ENCODE measurements around the gene SLC2A3.

Gene SLC2A3

DNA sequence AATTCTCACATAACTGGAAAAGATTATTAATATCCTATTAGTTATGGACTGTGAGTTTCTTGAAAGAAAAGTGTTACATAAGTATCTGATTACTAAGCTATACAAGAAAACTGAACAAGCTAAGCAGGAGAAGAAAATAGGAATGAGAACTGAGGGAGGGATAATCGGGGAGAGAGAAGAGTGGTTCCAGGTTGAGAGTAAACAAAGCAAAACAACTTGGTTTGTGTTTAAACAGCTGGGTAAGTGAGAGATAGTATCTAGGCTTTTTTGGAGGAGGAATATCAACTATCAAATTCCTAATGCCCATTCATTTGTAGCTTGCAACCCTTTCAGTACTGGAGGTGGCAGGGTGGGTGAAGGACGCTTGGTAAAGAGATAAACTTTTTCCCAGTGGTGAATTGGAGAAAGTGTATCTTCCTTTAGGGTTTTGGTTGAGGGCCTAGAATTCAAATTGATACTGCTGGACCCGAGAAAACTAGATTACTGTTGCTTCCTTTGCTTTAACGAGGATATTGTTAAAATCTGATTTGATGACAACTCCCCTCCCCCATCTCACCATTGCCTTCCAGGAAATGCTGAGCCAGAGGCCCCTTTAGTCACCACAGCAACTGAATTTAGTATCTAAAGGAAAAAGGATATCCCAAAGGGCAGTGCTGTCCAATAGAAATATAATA lies 2.0 kb upstream of the SLC2A3 start:
- Histone ChIP-seq H2AFZ (ENCODE audit: low read length) (no peak overlapping the region; the same call in 1 of the 2 replicates), H3K9me2 (replicated peaks; ENCODE audit: low read depth, low read length) (no peaks in the 10 kb centered on the region), H3K9me3 (ENCODE audit: insufficient read depth, low read depth, low read length) (no peaks in the 10 kb centered on the region), H3K36me3 (ENCODE audit: insufficient read depth, low read length) (peaks cover under 1% of the 10 kb centered on the region; the same call in 1 of the 2 replicates), H3K9ac (ENCODE audit: low read depth, low read length, poor library complexity, severe bottlenecking) (no peak overlapping the region), H3K27me3 (ENCODE audit: insufficient read depth, low read length, poor library complexity, severe bottlenecking) (no peaks in the 10 kb centered on the region), H4K20me1 (ENCODE audit: insufficient read depth, low read length, poor library complexity, severe bottlenecking) (peaks cover 1% of the 10 kb centered on the region), H3K4me2 (ENCODE audit: low read depth, low read length, poor library complexity, severe bottlenecking) (peak overlapping the region; percentile 53), H3K4me3 (ENCODE audit: low read length, poor library complexity, severe bottlenecking) (peak overlapping the region; percentile 9), H3K79me2 (ENCODE audit: insufficient read depth, low read length) (peaks cover 29% of the 10 kb centered on the region), H3K4me1 (ENCODE audit: insufficient read depth, low read length, poor library complexity, severe bottlenecking) (peaks cover 28% of the 10 kb centered on the region), H3F3A (ENCODE audit: low read depth) (no peaks in the 10 kb centered on the region)
- TF ChIP-seq, protein P1, sequence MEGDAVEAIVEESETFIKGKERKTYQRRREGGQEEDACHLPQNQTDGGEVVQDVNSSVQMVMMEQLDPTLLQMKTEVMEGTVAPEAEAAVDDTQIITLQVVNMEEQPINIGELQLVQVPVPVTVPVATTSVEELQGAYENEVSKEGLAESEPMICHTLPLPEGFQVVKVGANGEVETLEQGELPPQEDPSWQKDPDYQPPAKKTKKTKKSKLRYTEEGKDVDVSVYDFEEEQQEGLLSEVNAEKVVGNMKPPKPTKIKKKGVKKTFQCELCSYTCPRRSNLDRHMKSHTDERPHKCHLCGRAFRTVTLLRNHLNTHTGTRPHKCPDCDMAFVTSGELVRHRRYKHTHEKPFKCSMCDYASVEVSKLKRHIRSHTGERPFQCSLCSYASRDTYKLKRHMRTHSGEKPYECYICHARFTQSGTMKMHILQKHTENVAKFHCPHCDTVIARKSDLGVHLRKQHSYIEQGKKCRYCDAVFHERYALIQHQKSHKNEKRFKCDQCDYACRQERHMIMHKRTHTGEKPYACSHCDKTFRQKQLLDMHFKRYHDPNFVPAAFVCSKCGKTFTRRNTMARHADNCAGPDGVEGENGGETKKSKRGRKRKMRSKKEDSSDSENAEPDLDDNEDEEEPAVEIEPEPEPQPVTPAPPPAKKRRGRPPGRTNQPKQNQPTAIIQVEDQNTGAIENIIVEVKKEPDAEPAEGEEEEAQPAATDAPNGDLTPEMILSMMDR (conservative IDR thresholded peaks at IDR 0.05; ENCODE audit: low read length) = peak; percentile 29
- no peak for TF ChIP-seq EZH2phosphoT487 (IDR thresholded peaks at IDR 0.05; ENCODE audit: borderline replicate concordance)

DNA sequence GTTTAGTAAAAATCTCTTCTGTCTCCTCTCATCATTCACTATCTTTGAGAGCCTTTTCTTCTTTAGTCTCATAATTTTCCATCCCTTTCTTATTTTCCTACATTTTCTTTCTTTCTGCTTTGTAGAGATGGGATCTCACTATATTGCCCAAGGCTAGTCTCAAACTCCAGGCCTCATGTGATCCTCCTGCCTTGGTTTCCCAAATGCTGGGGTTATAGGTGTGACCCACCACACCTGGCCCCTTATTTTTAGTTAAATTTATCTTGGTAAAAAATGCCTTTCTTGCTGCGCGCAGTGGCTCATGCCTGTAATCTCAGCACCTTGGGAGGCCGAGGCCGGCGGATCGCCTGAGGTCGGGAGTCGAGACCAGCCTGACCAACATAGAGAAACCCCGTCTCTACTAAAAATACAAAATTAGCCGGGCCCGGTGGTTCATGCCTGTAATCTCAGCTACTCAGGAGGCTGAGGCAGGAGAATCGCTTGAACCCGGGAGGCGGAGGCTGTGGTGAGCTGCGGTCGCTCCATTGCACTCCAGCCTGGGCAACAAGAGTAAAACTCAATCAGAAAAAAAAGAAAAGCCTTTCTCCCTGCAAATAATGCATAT lies 996 bp downstream of the SLC2A3 start:
- no peak overlapping the region for H2AFZ ChIP-seq (ENCODE audit: low read length)
- no peaks in the 10 kb centered on the region for H3F3A ChIP-seq (ENCODE audit: low read depth)
- no peaks in the 10 kb centered on the region for H3K9me3 ChIP-seq (ENCODE audit: insufficient read depth, low read depth, low read length)
- H3K79me2 ChIP-seq (ENCODE audit: insufficient read depth, low read length) = peaks cover 59% of the 10 kb centered on the region
- H3K4me2 ChIP-seq (ENCODE audit: low read depth, low read length, poor library complexity, severe bottlenecking) = peak overlapping the region; percentile 99
- H3K9me2 ChIP-seq (replicated peaks; ENCODE audit: low read depth, low read length) = no peaks in the 10 kb centered on the region
- H3K4me3 ChIP-seq (ENCODE audit: low read length, poor library complexity, severe bottlenecking) = peak overlapping the region; percentile 75
- H3K36me3 ChIP-seq (ENCODE audit: insufficient read depth, low read length) = peaks cover 25% of the 10 kb centered on the region; the same call in 1 of the 2 replicates
- no peak for TF ChIP-seq EZH2phosphoT487 (IDR thresholded peaks at IDR 0.05; ENCODE audit: borderline replicate concordance)
- TF ChIP-seq, protein P1 (conservative IDR thresholded peaks at IDR 0.05; ENCODE audit: low read length) = no peak
- peak overlapping the region; percentile 86 for H3K9ac ChIP-seq (ENCODE audit: low read depth, low read length, poor library complexity, severe bottlenecking)
- no peaks in the 10 kb centered on the region for H3K27me3 ChIP-seq (ENCODE audit: insufficient read depth, low read length, poor library complexity, severe bottlenecking)
- H3K4me1 ChIP-seq (ENCODE audit: insufficient read depth, low read length, poor library complexity, severe bottlenecking) = peaks cover 41% of the 10 kb centered on the region
- peaks cover 16% of the 10 kb centered on the region for H4K20me1 ChIP-seq (ENCODE audit: insufficient read depth, low read length, poor library complexity, severe bottlenecking)

DNA sequence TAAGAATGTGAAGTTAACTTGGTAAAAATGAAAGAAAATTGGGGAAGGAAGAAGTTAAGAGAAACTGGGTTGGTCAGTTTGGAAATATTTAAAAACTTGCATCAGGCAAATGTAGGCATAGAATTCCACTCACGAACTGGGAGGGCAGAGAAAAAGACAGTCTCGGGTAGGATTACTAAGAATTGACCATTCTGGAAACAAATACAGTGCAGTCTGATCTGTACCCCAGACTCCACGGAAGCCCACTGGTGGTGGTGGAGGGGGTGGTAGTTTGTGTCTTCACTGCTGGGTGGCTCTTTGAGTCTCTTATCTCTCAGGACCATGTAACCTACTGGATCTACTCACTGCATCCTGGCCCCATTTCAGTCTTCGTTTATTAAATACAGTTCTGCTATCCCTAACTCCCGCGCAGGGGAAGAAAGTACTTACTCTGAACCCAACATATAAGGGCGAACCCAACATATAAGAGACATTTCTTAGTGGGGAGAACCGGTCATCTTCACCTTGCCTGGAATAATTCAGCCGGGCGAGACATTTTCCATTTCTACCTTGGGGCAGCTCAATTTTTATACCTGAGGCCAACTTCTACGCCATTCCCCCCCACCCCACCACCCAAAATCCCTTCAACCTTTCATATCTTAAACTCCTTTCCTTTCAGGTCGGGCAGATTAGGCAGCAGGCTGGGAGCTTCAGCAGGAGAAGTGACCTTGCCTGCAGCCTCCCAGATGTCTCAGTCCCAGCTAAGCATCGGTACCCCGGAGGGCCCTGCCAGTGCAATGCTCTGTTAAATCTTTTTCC lies 1.7 kb downstream of the SLC2A3 start:
- Histone ChIP-seq H3K4me2 (ENCODE audit: low read depth, low read length, poor library complexity, severe bottlenecking) (peak overlapping the region; percentile 99), H3K9me3 (ENCODE audit: insufficient read depth, low read depth, low read length) (no peaks in the 10 kb centered on the region), H3K4me1 (ENCODE audit: insufficient read depth, low read length, poor library complexity, severe bottlenecking) (peaks cover 41% of the 10 kb centered on the region), H3K79me2 (ENCODE audit: insufficient read depth, low read length) (peaks cover 64% of the 10 kb centered on the region), H3F3A (ENCODE audit: low read depth) (no peaks in the 10 kb centered on the region), H2AFZ (ENCODE audit: low read length) (no peak overlapping the region), H4K20me1 (ENCODE audit: insufficient read depth, low read length, poor library complexity, severe bottlenecking) (peaks cover 18% of the 10 kb centered on the region), H3K27me3 (ENCODE audit: insufficient read depth, low read length, poor library complexity, severe bottlenecking) (no peaks in the 10 kb centered on the region), H3K9ac (ENCODE audit: low read depth, low read length, poor library complexity, severe bottlenecking) (peak overlapping the region; percentile 86), H3K4me3 (ENCODE audit: low read length, poor library complexity, severe bottlenecking) (peak overlapping the region; percentile 75), H3K36me3 (ENCODE audit: insufficient read depth, low read length) (peaks cover 29% of the 10 kb centered on the region; the same call in 1 of the 2 replicates), H3K9me2 (replicated peaks; ENCODE audit: low read depth, low read length) (no peaks in the 10 kb centered on the region)
- TF ChIP-seq, protein P1 (conservative IDR thresholded peaks at IDR 0.05; ENCODE audit: low read length) = no peak
- TF ChIP-seq EZH2phosphoT487 (IDR thresholded peaks at IDR 0.05; ENCODE audit: borderline replicate concordance) = no peak

Measured in Loucy (cell line).